ENCODE results near the gene SCLY. TPM values are rescaled to one million over a fixed set of nuclear protein-coding genes. Genes with fewer than 3 reads are reported as not detected.

The SCLY gene
- total RNA-seq, 1 donor from 2014 or later = 109 TPM

DNA sequence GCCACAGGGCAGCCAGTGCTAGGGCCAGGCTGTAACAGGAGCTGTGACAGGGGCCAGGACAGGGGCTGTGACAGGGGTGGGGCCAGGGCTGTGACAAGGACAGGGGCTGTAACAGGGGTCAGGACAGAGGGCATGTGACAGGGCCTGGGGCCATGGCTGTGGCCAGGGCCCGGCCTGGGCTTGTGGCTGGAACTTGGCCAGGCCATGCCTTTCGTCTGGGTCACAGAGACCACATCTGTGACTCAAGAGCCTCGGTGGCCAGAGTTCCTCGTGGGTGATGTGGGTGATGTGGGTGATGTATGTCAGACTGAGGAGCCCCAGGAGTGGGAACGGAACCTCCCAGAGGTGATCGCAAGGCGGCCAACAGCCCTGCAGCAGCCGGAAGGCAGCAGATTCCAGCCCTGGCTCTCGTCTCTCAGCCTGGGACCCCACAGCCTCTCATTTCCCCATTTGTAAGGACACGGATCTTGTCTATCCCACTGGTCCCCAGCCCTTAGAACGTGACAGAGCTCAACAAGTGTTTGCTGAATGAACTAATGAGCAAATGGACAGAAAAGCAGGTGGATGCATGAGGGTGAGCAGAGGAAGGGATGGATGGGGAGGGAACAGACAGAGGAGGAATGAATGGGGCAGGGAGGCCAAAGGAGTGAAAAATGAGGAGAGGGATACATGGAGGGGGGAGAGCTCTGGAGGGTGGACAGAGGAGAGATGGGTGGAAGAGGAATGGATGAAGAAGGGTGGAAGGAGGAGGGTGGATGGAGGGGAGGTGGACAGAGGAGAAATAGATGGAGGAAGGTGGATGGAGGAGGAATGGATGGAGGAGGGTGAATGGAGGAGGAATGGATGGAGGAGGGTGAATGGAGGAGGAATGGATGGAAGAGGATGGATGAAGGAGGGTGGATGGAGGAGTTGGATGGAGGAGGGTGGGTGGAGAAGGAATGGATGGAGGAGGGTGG lies 56.7 kb downstream of the SCLY start:
- DNase-seq (ENCODE audit: low spot score) = no peak
- H3K27ac Mint-ChIP-seq = no peak overlapping the region

DNA sequence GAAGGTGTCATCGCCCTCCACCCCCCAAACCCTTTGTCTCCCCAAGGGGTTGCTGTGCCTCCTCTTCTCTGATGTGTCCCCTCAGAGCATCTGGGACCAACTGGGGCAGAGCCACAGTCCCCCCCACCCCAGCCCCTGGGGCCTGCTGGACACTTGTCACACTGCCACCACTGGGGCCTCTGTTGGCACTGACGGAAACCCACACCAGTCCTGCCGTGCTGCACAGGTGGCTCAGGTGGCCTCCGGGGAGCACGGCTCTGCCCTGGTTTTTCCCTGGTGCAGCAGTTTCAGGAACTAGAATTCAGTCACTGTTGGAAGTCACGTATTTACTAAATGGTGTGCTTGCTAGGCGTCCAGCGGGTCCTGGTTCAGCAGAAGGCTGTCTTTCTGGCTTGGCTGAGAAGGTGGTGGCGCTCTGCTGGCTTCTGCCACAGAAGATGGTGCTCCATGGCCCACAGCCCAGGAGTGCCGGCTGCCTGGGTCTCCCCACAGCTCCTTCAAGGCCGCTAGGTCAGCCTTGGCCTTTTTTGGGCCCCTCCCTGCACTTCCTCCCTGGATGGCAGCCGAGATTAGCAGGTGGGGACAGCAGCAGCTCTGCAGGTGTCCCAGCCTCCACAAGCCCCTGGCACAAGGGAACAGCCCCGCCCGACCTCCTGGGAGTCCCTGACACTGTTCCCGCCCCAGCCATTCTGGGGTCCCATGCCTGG lies 59.1 kb downstream of the SCLY start:
- intact Hi-C loops (cut with micrococcal nuclease) = no loop called here

More for the DNA sequence above, 56.7 kb downstream of the SCLY start:
- H3K36me3 Mint-ChIP-seq (ENCODE audit: low read depth) = no peaks in the 10 kb centered on the region
- H3K27me3 Mint-ChIP-seq (ENCODE audit: insufficient read depth) = no peaks in the 10 kb centered on the region
- H3K4me3 Mint-ChIP-seq = no peak overlapping the region
- H3K9me3 Mint-ChIP-seq = peaks cover 10% of the 10 kb centered on the region
- no peaks in the 10 kb centered on the region for H3K4me1 Mint-ChIP-seq (ENCODE audit: low read depth)
- intact Hi-C loops (cut with micrococcal nuclease) = no loop called here

DNA sequence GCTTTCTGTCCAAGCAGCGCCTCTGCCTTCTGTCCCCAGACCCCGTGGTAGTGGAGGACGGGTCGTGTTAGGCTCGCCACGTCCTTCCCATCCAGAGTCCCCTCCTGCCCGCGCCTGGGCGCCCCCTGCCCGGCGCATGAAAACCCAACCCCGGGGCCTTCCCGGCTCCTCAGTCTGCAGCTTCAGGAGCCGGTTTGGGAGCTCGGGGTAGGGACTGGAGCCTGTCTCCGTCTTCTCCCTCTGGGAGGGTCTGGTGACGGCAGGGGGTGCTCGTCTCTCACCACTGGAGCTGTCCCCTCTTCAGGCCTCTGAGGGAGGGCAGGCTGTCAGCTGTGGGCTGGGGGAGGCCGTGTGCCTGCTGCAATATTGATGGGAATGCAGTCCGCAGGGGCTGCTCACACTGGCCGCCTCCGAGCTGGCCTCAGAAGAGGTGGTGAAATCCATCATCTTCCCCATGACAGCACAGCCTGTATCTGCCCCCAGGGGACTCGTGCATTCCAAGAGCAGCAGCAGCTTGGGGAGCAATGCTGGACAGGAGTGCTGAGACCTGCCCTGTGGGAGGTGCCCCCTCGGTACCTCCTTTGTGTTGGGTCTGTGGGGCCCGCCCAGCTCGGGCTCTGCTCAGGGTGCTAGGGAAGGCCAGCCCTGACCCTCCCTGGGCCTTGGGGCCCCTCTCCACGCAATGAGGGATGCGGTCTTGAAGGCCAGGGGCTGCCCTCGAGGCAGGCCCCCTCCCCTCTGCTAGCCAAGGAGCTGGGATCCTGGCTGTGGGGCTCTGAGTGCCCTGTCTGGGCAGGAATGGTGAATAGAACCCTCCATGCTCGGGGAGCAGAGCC lies 59.9 kb downstream of the SCLY start:
- intact Hi-C loops (cut with micrococcal nuclease) = no loop called here
- no peaks in the 10 kb centered on the region for H3K27me3 Mint-ChIP-seq (ENCODE audit: insufficient read depth)
- no peaks in the 10 kb centered on the region for H3K9me3 Mint-ChIP-seq
- no peak overlapping the region for H3K4me3 Mint-ChIP-seq
- H3K27ac Mint-ChIP-seq = no peak overlapping the region
- no peaks in the 10 kb centered on the region for H3K36me3 Mint-ChIP-seq (ENCODE audit: low read depth)
- DNase-seq (ENCODE audit: low spot score) = no peak
- no peaks in the 10 kb centered on the region for H3K4me1 Mint-ChIP-seq (ENCODE audit: low read depth)

More for the DNA sequence above, 59.1 kb downstream of the SCLY start:
- DNase-seq (ENCODE audit: low spot score) = no peak
- no peaks in the 10 kb centered on the region for H3K27me3 Mint-ChIP-seq (ENCODE audit: insufficient read depth)
- H3K4me1 Mint-ChIP-seq (ENCODE audit: low read depth) = no peaks in the 10 kb centered on the region
- no peaks in the 10 kb centered on the region for H3K36me3 Mint-ChIP-seq (ENCODE audit: low read depth)
- no peaks in the 10 kb centered on the region for H3K9me3 Mint-ChIP-seq
- no peak overlapping the region for H3K27ac Mint-ChIP-seq
- no peak overlapping the region for H3K4me3 Mint-ChIP-seq

DNA sequence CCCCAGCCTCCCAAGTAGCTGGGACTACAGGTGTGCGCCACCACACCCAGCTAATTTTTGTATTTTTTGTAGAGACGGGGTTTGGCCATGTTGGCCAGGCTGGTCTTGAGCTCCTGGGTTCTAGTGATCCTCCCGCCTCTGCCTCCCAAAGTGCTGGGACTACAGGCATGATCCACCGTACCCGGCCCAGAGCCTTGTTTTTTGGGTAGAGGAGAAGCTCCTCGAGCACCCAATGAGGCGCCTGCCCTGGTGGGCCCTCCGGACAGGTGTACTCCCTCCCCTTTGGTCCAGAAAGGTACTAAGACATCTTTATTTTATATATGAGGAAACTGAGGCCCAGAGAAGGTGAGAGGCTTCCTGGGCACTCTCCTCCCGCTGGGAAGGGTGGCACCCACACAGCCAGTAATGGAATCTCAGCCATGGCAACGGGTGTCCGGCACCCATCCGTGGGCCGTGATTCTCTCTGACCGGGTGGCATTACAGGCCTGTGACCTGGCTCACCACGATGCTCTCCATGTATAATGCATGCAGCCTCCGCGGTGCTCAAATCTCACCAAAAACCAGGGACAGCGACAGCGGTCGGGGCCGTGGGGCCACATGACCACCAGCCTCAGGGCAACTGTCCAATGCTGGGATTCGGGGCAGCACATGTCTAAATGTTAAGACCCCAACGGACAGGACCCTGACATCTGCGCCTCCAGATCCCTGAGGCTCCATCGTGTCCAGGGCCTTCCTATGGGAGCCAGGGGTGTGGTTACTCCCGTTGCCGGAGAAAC lies 60.9 kb downstream of the SCLY start:
- no peaks in the 10 kb centered on the region for H3K27me3 Mint-ChIP-seq (ENCODE audit: insufficient read depth)
- no peak overlapping the region for H3K4me3 Mint-ChIP-seq
- H3K4me1 Mint-ChIP-seq (ENCODE audit: low read depth) = no peaks in the 10 kb centered on the region
- H3K36me3 Mint-ChIP-seq (ENCODE audit: low read depth) = no peaks in the 10 kb centered on the region
- H3K9me3 Mint-ChIP-seq = no peaks in the 10 kb centered on the region
- H3K27ac Mint-ChIP-seq = no peak overlapping the region
- intact Hi-C loops (cut with micrococcal nuclease) = no loop called here
- DNase-seq (ENCODE audit: low spot score) = no peak

DNA sequence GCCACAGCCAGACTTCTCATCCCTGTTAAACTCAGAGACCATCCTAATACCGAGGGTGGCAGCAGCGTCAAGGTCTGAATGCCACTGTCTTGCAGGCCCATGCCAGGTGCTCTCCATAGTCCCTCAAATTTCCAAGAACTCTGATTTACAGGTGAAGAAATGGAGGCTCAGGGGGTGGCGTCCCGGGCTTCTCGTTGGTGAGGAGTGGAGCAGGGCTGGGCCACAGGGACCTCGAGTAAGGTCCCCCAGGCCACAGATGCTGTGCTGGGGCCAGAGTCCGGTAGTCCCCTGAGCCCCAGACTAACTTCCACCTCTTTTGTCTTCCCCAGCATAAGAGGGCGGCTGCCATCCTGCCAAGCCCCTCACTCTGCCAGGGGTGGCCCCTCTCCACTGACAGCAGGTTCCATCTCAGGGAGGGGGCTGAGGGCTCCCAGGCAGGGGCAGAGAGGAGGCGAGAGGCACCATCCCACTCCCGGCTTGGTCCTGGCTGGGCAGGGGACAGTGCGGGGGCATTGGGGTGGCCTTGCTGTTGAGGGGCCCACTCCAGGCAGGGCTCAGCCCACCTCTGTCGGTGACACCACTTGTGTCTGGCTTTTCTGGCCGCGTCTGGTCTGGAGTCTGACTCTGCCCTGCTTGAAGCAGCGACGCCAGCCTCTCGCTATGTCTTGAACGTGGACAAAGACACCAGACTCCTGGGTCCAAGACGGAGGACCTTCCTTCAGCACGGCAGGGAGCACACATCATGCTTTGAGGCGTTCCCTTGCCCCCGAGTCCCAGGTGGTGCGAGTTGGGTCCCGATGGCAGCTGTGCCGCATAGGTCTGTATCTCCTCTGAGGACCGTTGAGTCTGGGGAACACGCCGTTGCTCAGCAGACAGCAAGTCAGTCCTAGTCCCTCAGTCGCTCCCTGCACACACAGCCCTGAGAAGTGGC lies 61.8 kb downstream of the SCLY start:
- Mint-ChIP-seq H3K27me3 (ENCODE audit: insufficient read depth) (no peaks in the 10 kb centered on the region), H3K4me3 (no peak overlapping the region), H3K9me3 (no peaks in the 10 kb centered on the region), H3K4me1 (ENCODE audit: low read depth) (no peaks in the 10 kb centered on the region), H3K36me3 (ENCODE audit: low read depth) (no peaks in the 10 kb centered on the region), H3K27ac (no peak overlapping the region)
- DNase-seq (ENCODE audit: low spot score) = no peak
- intact Hi-C loops (cut with micrococcal nuclease) = no loop called here

DNA sequence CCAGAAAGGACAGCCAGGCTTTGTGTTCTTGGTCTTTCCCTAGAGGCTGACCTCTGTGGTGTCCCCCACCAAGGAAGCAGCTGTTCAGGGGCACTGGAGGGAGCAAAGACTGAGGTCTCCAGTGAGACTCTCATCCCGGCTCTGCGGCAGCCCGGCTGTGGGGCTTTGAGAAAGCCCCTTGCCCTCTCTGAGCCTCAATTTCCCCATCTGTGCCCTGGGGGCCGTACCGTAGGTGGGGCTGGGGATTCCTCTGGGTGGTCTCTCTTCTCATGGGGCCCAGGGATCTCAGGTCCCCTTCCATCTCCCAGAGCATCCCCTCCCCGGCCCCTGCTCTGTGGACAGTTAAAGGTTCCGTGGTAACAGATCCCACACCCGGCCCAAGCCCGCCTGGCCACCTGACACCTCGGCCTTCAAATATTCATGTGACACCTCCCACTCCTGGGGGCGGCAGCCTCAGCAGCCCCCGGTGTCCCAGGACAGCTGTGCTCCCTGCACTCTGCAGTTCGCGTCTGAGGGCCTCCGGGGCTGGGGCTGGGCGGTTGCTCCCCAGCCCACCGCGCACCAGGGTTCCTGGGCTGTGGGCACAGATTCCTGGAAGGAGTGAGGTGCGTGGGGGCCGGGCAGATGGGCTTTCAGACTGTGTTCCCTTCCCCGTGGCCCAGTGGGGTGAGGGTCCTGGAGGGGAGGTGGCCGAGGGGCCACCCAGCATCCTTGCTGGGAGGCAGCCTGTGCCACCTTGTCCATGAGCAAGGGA lies 62.6 kb downstream of the SCLY start:
- H3K36me3 Mint-ChIP-seq (ENCODE audit: low read depth) = no peaks in the 10 kb centered on the region
- no peaks in the 10 kb centered on the region for H3K4me1 Mint-ChIP-seq (ENCODE audit: low read depth)

DNA sequence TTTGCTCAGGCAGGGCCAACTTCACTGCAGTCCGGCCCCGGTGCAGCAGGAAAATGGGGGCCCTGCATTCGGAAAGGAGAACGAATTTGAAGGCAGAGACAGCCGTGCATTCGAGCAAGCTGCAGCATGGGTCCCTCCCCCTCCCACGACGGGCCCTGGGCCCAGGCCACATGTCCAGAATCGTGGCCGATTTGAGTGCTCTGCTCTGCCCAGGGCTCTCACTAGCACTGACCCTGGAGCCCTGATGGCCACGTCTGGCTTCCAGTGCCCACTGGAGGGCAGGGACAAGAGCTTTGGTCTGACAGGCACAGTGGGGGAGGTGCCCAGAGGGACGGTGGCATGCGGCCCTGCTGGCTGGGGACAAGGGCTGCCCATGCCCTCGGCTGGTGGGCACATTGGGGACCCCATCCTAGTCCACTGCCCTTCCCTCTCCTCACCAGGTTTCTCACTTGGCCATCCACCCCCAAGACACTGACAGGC lies 63.2 kb downstream of the SCLY start:
- H3K36me3 Mint-ChIP-seq (ENCODE audit: low read depth) = no peaks in the 10 kb centered on the region
- H3K27ac Mint-ChIP-seq = no peak overlapping the region
- H3K4me1 Mint-ChIP-seq (ENCODE audit: low read depth) = no peaks in the 10 kb centered on the region
- H3K27me3 Mint-ChIP-seq (ENCODE audit: insufficient read depth) = no peaks in the 10 kb centered on the region
- intact Hi-C loops (cut with micrococcal nuclease) = no loop called here
- H3K4me3 Mint-ChIP-seq = no peak overlapping the region
- no peaks in the 10 kb centered on the region for H3K9me3 Mint-ChIP-seq
- no peak for DNase-seq (ENCODE audit: low spot score)

More for the DNA sequence above, 62.6 kb downstream of the SCLY start:
- intact Hi-C loops (cut with micrococcal nuclease) = no loop called here
- DNase-seq (ENCODE audit: low spot score) = no peak
- Mint-ChIP-seq H3K27me3 (ENCODE audit: insufficient read depth) (no peaks in the 10 kb centered on the region), H3K9me3 (no peaks in the 10 kb centered on the region), H3K4me3 (no peak overlapping the region), H3K27ac (no peak overlapping the region)

DNA sequence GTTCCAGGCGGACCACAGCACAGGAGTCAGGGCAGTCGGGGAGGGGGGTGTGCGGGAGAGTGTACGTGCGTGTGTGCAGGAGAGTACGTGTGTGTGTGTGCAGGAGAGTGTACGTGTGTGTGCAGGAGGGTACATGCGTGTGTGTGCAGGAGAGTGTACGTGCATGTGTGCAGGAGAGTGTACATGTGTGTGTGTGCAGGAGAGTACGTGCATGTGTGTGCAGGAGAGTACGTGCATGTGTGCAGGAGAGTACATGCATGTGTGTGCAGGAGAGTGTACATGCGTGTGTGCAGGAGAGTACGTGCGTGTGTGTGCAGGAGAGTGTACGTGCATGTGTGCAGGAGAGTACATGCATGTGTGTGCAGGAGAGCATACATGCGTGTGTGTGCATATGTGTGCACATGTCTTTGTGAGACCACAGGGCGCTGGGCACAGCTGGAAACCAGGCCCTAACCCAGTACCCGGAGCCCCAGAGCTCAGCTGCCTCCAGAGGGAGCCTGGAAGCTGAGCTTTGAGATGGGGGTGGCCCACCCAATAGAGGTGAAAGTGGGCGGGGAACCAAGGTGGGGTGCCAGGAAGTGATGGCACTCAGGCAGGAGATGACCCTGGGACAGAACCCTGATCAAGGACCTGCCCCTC lies 63.8 kb downstream of the SCLY start:
- Mint-ChIP-seq H3K4me3 (no peak overlapping the region), H3K4me1 (ENCODE audit: low read depth) (no peaks in the 10 kb centered on the region), H3K9me3 (no peaks in the 10 kb centered on the region), H3K27ac (no peak overlapping the region), H3K36me3 (ENCODE audit: low read depth) (no peaks in the 10 kb centered on the region), H3K27me3 (ENCODE audit: insufficient read depth) (no peaks in the 10 kb centered on the region)
- no peak for DNase-seq (ENCODE audit: low spot score)
- intact Hi-C loops (cut with micrococcal nuclease) = no loop called here

DNA sequence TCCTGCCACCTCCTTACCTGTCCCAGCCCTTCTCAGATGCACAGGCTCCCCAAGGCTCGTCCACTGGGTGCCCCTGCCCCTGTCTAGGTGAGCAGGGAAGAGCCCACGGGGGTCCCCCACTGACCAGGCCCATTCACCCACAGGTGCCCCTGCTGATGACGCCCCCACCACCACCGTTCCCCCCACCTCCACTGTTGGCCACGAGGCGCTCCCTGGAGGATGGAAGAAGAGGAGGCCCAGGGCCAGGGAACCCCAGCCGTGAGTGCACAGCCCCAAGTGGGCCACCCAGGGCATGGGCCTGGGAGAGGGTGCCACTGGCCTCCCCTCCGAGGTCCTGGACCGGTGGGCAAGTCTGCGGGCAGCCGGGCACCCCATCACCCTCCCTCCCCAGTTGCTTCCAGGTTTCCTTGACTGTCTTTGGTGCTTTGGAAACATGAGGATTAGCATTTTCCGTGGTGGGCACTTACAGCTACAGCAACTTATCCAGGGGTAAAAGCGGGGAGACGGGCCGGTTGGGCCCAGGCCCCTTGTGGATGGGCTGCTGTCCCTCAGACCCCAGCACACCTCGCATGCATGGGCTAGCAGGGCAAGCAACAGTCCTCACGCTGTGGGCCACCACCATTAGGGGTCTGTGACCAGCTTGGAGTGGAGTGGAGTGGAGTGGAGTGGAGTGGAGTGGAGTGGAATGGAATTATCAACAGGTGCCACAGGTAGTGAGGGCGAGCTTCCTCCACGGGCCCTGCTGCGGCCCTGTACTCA lies 64.5 kb downstream of the SCLY start:
- Mint-ChIP-seq H3K4me3 (no peak overlapping the region), H3K27me3 (ENCODE audit: insufficient read depth) (no peaks in the 10 kb centered on the region), H3K27ac (no peak overlapping the region), H3K36me3 (ENCODE audit: low read depth) (no peaks in the 10 kb centered on the region), H3K9me3 (no peaks in the 10 kb centered on the region), H3K4me1 (ENCODE audit: low read depth) (no peaks in the 10 kb centered on the region)
- DNase-seq (ENCODE audit: low spot score) = no peak
- intact Hi-C loops (cut with micrococcal nuclease) = no loop called here

DNA sequence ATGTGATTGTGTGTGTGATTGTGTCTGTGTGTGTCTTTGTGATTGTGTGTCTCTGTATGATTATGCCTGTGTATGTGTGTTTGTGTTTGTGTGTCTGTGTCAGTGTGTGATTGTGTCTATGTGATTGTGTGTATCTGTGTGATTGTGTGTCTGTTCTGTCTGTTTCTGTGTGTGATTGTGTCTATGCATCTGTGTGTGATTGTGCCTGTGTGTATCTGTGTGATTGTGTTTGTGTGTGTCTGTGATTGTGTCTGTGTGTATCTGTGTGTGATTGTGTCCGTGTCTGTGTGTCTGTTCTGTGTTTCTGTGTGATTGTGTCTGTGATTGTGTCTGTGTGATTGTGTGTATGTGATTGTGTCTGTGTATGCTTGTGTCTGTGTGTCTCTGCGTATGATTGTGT lies 65.5 kb downstream of the SCLY start:
- no peak for DNase-seq (ENCODE audit: low spot score)
- intact Hi-C loops (cut with micrococcal nuclease) = no loop called here
- no peaks in the 10 kb centered on the region for H3K36me3 Mint-ChIP-seq (ENCODE audit: low read depth)
- no peaks in the 10 kb centered on the region for H3K9me3 Mint-ChIP-seq
- no peak overlapping the region for H3K27ac Mint-ChIP-seq
- no peaks in the 10 kb centered on the region for H3K27me3 Mint-ChIP-seq (ENCODE audit: insufficient read depth)
- H3K4me3 Mint-ChIP-seq = no peak overlapping the region
- no peaks in the 10 kb centered on the region for H3K4me1 Mint-ChIP-seq (ENCODE audit: low read depth)

Measured in activated T-helper 1 cell treated with anti-CD3 and anti-CD28 coated beads, Interleukin-12 subunit alpha, Interleukin-12 subunit beta, Interleukin-2, Interleukin-4 antibody, amounts not matched to agents 30 ng/mL and 10 ng/mL and 1 ng/mL, durations not matched to agents 14 hours and 24 hours and 36 hours (primary cell).